Prostate gland (tissue), 2 donors: ENCODE measurements around the gene AMPH.

Source experiments
- CTCF ChIP-seq, 4 experiments: fragments of 200-600 bp in 2 of 4; fragments of 450-650 bp in 2 of 4; sonication (generic) in 2 of 4; IDR thresholded peaks; 1 replicate in 3 of 4; 2 replicates in 1 of 4; pipeline ENCODE4 v1.5.1; 2016 to 2019; ENCODE audit warnings: antibody characterized with exemption in 4 of 4, mild to moderate bottlenecking in 2 of 4, moderate library complexity in 2 of 4
- POLR2A ChIP-seq: fragments of 450-650 bp; IDR thresholded peaks from one replicate; pipeline ENCODE4 v1.6.1; 2016; ENCODE audit warnings: antibody characterized with exemption, mild to moderate bottlenecking
- POLR2AphosphoS5 ChIP-seq: sonication (generic); formaldehyde crosslinking; IDR thresholded peaks from one replicate; pipeline ENCODE4 v1.6.1; 2017; ENCODE audit warnings: antibody characterized with exemption

- TF ChIP-seq POLR2A (no peak), CTCF (IDR thresholded peaks at IDR 0.05) (no peak), POLR2AphosphoS5 (no peak)
Observed at GRCh38 chr7:38382684-38383083, 248.5 kb downstream of the AMPH start.
